Hematopoietic multipotent progenitor cell treated with erythropoietin and hydrocortisone succinate and interleukin-3 and kit ligand, for 4 days (in vitro differentiated cells): Measurements from ENCODE around the gene FAT1.

Source experiments
- DNase-seq: peaks from one replicate; pipeline ENCODE4 v3.0.0-alpha.2; 2015

FAT1 gene

GRCh38 chr4:186599483-186599882 is 124.2 kb downstream of the FAT1 start:
- no peak for DNase-seq

GRCh38 chr4:186598686-186599085 is 125.0 kb downstream of the FAT1 start:
- no peak for DNase-seq

DNA sequence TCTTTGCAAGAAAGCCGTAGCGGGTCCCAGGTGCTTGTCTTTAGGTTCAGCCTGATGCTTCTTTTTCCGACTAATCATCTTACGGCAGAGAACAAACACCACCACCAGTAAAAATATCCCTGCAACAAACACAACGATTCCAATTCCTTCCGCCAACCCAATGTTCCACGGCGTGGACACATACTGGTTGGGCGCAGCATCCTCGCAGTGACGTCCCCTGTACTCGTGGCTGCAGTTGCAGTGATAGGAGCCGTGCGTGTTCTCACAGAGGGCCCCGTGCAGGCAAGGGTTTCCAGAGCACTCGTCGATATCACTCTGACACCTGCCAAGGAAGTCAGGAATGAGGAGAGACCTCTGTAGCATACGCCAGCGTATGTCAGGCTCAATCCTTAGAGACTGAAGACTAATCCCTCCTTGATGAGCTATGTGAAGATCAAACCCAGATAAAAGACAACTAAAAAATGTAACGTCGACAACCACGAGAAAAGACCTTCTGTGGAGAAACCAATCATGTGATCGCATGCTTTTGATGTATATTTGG is 126.7 kb downstream of the FAT1 start:
- DNase-seq: no peak

DNA sequence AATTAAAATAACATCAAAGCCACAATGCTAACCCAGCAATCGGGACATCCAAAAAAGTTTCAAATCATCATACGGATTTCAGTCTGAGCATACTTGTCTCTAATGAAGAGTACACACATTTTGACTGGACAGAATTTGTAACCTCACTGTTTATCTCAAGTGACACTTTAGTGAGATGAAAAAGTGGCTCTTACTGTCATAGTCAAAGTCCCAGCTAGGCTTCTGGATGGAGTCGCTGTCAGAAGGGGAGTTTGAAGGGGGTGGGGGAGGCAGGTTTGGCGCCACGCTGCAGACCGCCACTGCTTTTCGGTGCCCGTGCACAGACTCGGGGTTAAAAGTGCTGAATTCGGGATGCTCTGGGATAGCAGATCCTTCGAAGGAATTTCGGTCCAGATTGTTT is 127.3 kb downstream of the FAT1 start:
- no peak for DNase-seq

DNA sequence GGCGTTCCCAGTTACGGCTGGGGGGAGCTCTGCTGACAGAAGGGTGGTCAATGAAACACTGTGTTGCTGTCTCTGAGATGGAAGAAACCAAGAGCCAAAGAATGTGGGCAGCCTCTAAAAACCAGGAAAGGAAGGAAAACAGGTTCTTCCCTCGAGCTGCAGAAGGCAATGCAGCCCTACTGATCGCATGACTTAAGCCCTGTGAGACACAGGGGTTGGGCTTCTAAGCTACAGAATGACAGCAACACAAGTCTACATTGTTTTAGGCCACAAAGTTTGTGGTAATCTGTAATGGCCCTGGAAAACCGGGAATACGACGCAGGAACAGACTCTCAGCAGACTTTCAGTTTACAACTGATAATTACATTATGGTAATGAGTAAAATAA is 130.1 kb downstream of the FAT1 start:
- DNase-seq: no peak

DNA sequence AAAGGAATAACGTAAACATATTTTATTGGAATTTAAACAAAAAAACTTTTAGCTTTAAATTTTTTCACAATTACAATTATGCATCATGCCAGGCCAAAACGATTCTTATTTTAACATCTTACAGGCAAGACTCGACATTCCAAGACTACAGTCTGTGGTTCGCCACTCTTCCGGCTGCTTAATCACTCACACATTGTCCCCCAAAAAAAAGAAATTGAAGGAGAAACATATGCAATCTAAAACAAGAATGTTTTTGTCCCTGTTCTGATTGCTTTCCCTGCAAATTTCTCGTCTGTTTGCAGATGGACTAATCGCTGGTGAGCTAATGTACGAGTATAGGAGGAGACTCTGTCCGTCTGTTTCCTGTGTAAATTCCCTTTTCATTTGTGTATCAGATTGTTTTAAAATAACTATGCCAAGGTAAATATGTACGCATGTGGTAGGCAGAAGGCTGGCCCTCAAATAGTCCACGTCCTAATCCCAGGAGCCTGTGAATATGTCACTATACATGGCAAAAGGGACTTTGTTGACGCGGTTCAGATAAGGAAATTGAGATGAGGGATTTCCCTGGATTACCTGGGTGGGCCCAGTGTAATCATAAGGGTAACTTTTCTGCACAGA is 130.6 kb downstream of the FAT1 start:
- DNase-seq: no peak

GRCh38 chr4:186592445-186592844 is 131.2 kb downstream of the FAT1 start:
- DNase-seq: no peak

GRCh38 chr4:186591651-186592050 is 132.0 kb downstream of the FAT1 start:
- no peak for DNase-seq

- DNase-seq: no peak
Observed at GRCh38 chr4:186588503-186588902, 135.2 kb downstream of the FAT1 start.

DNA sequence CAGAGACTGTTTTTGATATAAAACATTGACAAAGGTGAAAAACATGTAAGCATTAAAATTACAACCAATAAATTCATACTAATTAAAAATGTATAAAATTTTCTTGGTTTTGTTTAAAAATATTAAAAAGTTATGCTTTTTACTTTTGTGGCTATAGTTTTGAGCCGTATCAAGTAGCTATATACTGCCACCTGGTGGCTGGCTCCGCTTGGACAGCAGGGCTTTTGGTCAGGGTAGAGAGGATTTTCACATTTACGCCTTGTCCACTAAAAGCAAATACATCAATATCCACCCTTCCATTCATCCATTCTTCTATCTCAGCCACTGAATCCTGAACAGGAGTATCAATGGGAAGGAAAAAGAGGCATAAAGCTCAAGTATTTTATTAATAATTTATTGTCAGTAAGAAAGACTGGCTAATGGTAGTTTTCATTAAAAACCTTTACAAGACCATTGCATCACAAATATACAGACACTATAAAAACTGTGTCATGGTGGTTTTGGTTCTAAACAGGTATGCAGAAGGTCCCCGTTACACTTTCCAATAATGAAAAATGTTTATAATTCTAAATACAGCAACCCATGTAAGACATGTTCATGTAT is 136.1 kb downstream of the FAT1 start:
- DNase-seq: peak; percentile 68

DNA sequence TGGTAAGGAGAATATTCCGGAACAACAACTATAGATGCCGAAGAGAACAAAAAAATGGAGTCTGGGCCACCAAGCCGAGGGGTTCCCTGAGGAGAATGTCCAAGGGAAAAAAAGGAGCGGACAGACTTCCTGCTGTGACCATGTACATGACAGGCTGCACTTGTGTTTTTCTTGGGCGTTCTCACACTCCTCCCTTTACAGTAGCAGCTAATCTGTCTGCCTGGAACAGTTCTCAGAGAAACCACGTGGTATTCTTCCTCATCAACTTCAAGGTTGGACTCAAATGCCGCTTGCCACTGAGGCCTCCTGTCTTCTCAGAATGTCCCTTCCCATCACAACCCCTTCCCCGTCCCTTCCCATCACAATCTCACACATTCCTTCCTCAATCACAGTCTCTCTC is 137.5 kb downstream of the FAT1 start:
- DNase-seq: no peak

GRCh38 chr4:186584912-186585311 is 138.7 kb downstream of the FAT1 start:
- DNase-seq: no peak

GRCh38 chr4:186581421-186581820 is 142.2 kb downstream of the FAT1 start:
- no peak for DNase-seq

GRCh38 chr4:186580669-186581068 is 143.0 kb downstream of the FAT1 start:
- no peak for DNase-seq

- DNase-seq: no peak
Observed at GRCh38 chr4:186570193-186570996, 153.3 kb downstream of the FAT1 start.

- no peak for DNase-seq
Observed at GRCh38 chr4:186569533-186570192, 154.0 kb downstream of the FAT1 start.

GRCh38 chr4:186566068-186566467 is 157.6 kb downstream of the FAT1 start:
- DNase-seq: no peak

DNA sequence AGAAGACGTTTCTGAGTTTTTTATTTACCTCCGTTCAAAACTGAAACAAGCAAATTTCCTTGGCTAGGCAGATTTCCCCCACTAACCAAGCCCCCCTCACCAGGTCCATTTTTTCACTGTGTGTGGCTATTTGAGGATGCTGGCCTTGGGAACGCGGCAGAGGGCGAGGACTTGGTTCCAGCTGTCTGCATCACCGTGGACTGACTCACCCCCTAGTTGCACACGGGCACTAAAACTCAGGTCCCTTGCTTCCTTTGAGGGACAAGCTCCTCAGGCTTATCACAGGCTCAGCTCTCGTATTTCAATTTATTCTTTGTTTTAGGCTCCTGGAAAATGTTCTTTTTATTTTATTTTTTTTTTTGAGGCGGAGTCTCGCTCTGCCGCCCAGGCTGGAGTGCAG is 159.9 kb downstream of the FAT1 start:
- DNase-seq: no peak

GRCh38 chr4:186561748-186562147 is 161.9 kb downstream of the FAT1 start:
- no peak for DNase-seq

- DNase-seq: no peak
Observed at GRCh38 chr4:186560647-186561046, 163.0 kb downstream of the FAT1 start.

GRCh38 chr4:186557486-186557885 is 166.2 kb downstream of the FAT1 start:
- DNase-seq: no peak

- DNase-seq: no peak
Observed at GRCh38 chr4:186557061-186557460, 166.6 kb downstream of the FAT1 start.
